ENCODE results near the gene MPG. TPM values are rescaled to one million over a fixed set of nuclear protein-coding genes. Genes with fewer than 3 reads are reported as not detected.

The MPG gene
- total RNA-seq, 1 donor from 2014 or later = 56.5 TPM

GRCh38 chr16:63998-64913, 13.8 kb upstream of the MPG start:
- TF ChIP-seq CTCF (IDR thresholded peaks at IDR 0.05; ENCODE audit: insufficient read depth, low read depth, low read length) (no peak), EZH2 (IDR thresholded peaks at IDR 0.05; ENCODE audit: insufficient read depth, low read length) (no peak)
- Histone ChIP-seq H3K4me3 (ENCODE audit: insufficient read depth, low read depth, low read length) (no peak overlapping the region), H3K36me3 (ENCODE audit: insufficient read depth, low read length) (peaks cover 16% of the 10 kb centered on the region), H4K20me1 (ENCODE audit: insufficient read depth, low read length) (peaks cover 76% of the 10 kb centered on the region), H3K9me3 (ENCODE audit: insufficient read depth, low read depth, low read length) (no peaks in the 10 kb centered on the region), H3K79me2 (ENCODE audit: insufficient read depth, low read length) (peaks cover 35% of the 10 kb centered on the region), H3K4me1 (ENCODE audit: insufficient read depth, low read length) (peaks cover 11% of the 10 kb centered on the region), H3K4me2 (ENCODE audit: low read length) (no peak overlapping the region), H3K27ac (ENCODE audit: low read depth, low read length) (no peak overlapping the region), H3K9ac (ENCODE audit: low read length) (no peak overlapping the region), H2AFZ (ENCODE audit: low read depth, low read length) (no peak overlapping the region), H3K27me3 (ENCODE audit: insufficient read depth, low read length) (no peaks in the 10 kb centered on the region)
- H3K36me3 Mint-ChIP-seq (ENCODE audit: low read depth, unreplicated experiment) = peaks cover 19% of the 10 kb centered on the region
- DNase-seq (ENCODE audit: low read depth) = no peak
- peaks cover 12% of the 10 kb centered on the region for H3K4me1 Mint-ChIP-seq (ENCODE audit: low read depth, unreplicated experiment)
- H3K27me3 Mint-ChIP-seq (ENCODE audit: low read depth, unreplicated experiment) = no peaks in the 10 kb centered on the region
- H3K27ac Mint-ChIP-seq (ENCODE audit: unreplicated experiment) = no peak overlapping the region
- no peak for FAIRE-seq
- no peaks in the 10 kb centered on the region for H3K9me3 Mint-ChIP-seq (ENCODE audit: unreplicated experiment)
- H3K4me3 Mint-ChIP-seq (ENCODE audit: unreplicated experiment) = no peak overlapping the region

GRCh38 chr16:64914-65255, 13.1 kb upstream of the MPG start:
- Histone ChIP-seq H3K9ac (ENCODE audit: low read length) (no peak overlapping the region), H4K20me1 (ENCODE audit: insufficient read depth, low read length) (peaks cover 76% of the 10 kb centered on the region), H3K27me3 (ENCODE audit: insufficient read depth, low read length) (no peaks in the 10 kb centered on the region)

More at GRCh38 chr16:64914-65255, 13.1 kb upstream of the MPG start:
- H3K4me2 ChIP-seq (ENCODE audit: low read length) = no peak overlapping the region
- no peaks in the 10 kb centered on the region for H3K27me3 Mint-ChIP-seq (ENCODE audit: low read depth, unreplicated experiment)
- no peak overlapping the region for H3K27ac Mint-ChIP-seq (ENCODE audit: unreplicated experiment)
- TF ChIP-seq EZH2 (IDR thresholded peaks at IDR 0.05; ENCODE audit: insufficient read depth, low read length) = no peak
- TF ChIP-seq CTCF (IDR thresholded peaks at IDR 0.05; ENCODE audit: insufficient read depth, low read depth, low read length) = no peak
- peaks cover 11% of the 10 kb centered on the region for H3K36me3 ChIP-seq (ENCODE audit: insufficient read depth, low read length)
- H3K4me3 Mint-ChIP-seq (ENCODE audit: unreplicated experiment) = peak overlapping the region; percentile 11
- no peaks in the 10 kb centered on the region for H3K9me3 ChIP-seq (ENCODE audit: insufficient read depth, low read depth, low read length)
- H3K4me3 ChIP-seq (ENCODE audit: insufficient read depth, low read depth, low read length) = no peak overlapping the region
- H3K27ac ChIP-seq (ENCODE audit: low read depth, low read length) = no peak overlapping the region
- no peak overlapping the region for H2AFZ ChIP-seq (ENCODE audit: low read depth, low read length)
- H3K79me2 ChIP-seq (ENCODE audit: insufficient read depth, low read length) = peaks cover 41% of the 10 kb centered on the region
- DNase-seq (ENCODE audit: low read depth) (no peak), FAIRE-seq (no peak)
- peaks cover 16% of the 10 kb centered on the region for H3K36me3 Mint-ChIP-seq (ENCODE audit: low read depth, unreplicated experiment)
- H3K4me1 ChIP-seq (ENCODE audit: insufficient read depth, low read length) = peaks cover 11% of the 10 kb centered on the region
- peaks cover 17% of the 10 kb centered on the region for H3K4me1 Mint-ChIP-seq (ENCODE audit: low read depth, unreplicated experiment)
- no peaks in the 10 kb centered on the region for H3K9me3 Mint-ChIP-seq (ENCODE audit: unreplicated experiment)
